IPS-15b (cell line): ENCODE data around the gene WNT4.

ENCODE experiments used
- H3K27me3 ChIP-seq: one replicate; pipeline ENCODE4 v1.6.1; 2013; ENCODE audit warnings: low read length; ENCODE audit not compliant: control insufficient read depth, insufficient read depth
- H3K36me3 ChIP-seq: one replicate; pipeline ENCODE4 v1.6.1; 2013; ENCODE audit warnings: low read length; ENCODE audit not compliant: control insufficient read depth, insufficient read depth
- H3K4me1 ChIP-seq: one replicate; pipeline ENCODE4 v1.6.1; 2013; ENCODE audit warnings: mild to moderate bottlenecking, low read length; ENCODE audit not compliant: control insufficient read depth, insufficient read depth
- H3K4me3 ChIP-seq: one replicate; pipeline ENCODE4 v1.5.1; 2013; ENCODE audit warnings: low read depth, low read length
- H3K9ac ChIP-seq: one replicate; pipeline ENCODE4 v1.6.1; 2013; ENCODE audit warnings: low read depth, mild to moderate bottlenecking, low read length
- H3K9me3 ChIP-seq: one replicate; pipeline ENCODE4 v1.6.1; 2013; ENCODE audit warnings: mild to moderate bottlenecking, low read length; ENCODE audit not compliant: control insufficient read depth, insufficient read depth

WNT4 gene

DNA sequence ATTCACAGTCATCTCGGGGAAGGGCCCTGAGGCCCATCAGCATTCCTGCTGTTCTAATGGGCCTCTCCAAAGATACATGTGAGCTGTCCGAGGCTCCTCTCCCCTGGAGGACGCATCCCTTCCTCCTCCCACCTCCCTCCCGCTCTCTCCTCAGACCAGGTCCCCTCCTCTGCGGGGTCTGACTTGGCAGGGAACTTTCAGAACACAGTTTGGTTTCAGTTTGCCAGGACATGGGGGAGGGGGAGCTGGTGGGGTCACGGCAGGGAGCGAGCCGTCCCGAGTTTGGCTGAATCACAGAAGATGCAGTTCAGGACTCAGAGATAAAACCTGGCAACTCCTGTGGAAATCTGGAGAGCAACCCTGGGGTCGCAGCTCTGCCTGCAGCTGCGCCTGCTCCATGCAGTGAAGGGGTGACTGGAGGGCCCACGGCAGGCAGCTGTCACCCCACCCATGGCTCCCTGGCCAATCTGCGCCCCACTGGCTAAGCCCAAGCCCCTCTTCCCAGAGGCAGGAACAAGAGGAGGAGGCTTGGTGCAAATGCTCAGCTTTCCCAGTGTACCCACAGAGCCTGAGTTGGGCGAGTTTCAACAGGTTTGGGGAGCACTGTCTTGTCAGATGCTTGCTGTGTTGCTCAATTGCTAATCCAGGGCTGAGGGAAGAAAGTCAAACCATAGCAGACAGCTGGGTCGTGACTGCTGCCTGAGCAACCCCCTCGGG lies 5.7 kb downstream of the WNT4 start:
- Histone ChIP-seq H3K27me3 (peaks cover 19% of the 10 kb centered on the region), H3K9me3 (no peaks in the 10 kb centered on the region), H3K9ac (no peak overlapping the region), H3K4me1 (peaks cover 18% of the 10 kb centered on the region), H3K4me3 (no peak overlapping the region), H3K36me3 (no peaks in the 10 kb centered on the region)

DNA sequence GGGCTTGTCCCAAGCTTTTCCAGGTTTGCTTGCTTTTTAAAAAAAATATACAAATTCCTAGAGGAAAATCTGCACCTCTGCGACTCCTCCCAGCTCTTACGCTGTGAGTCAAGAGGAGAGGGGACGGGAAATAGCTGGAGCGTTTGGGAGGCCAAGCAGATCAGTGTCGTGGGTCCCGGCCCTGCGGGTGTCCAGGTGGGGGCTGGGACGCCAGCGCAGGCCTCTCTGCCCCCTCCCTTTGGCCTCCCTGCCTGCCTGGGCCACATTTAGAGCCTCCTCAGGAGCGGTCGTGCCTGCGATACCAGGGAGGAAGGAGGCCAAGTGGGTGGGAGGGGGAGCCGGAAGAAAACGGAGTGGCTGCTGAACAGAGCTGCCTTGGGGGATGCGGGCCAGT lies 9.0 kb downstream of the WNT4 start:
- Histone ChIP-seq H3K9ac (no peak overlapping the region), H3K36me3 (peaks cover 3% of the 10 kb centered on the region), H3K4me3 (no peak overlapping the region), H3K9me3 (no peaks in the 10 kb centered on the region), H3K27me3 (no peaks in the 10 kb centered on the region), H3K4me1 (peaks cover 16% of the 10 kb centered on the region)

DNA sequence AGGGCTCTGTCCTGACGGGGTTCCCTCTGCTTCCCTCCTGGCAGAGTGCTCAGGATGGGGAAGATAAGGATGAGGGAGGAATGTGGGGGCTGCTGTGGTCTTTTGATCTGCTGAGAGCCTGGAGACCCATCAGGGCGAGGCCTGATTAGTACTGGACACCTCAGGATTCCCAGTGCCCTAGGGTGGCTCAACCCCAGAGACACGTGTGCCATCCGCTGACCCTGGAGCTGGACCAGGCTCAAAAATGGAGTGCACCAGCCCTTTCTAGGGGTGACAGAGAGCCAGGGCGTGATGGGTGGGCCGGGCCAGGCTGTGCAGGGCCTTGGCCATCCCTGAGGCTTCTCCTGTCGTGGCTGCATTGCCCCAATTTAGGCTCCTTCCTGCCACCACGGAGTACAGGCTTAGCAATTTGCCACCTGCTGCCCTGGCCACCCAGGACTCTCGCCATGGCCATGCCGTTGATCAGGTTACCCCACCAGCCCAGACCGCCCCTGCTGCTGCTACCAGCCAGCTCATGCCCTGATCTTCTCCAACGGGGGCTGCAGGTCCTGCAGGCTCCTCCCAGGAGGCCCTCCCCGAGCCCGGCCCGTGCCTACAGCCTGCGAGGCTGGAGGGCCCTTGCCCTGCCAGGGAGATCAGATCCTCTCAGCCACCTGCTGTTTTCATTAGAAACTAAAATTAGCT lies 9.5 kb downstream of the WNT4 start:
- peaks cover 16% of the 10 kb centered on the region for H3K4me1 ChIP-seq
- no peak overlapping the region for H3K9ac ChIP-seq
- H3K4me3 ChIP-seq = no peak overlapping the region
- peaks cover 3% of the 10 kb centered on the region for H3K36me3 ChIP-seq
- no peaks in the 10 kb centered on the region for H3K9me3 ChIP-seq
- H3K27me3 ChIP-seq = no peaks in the 10 kb centered on the region

DNA sequence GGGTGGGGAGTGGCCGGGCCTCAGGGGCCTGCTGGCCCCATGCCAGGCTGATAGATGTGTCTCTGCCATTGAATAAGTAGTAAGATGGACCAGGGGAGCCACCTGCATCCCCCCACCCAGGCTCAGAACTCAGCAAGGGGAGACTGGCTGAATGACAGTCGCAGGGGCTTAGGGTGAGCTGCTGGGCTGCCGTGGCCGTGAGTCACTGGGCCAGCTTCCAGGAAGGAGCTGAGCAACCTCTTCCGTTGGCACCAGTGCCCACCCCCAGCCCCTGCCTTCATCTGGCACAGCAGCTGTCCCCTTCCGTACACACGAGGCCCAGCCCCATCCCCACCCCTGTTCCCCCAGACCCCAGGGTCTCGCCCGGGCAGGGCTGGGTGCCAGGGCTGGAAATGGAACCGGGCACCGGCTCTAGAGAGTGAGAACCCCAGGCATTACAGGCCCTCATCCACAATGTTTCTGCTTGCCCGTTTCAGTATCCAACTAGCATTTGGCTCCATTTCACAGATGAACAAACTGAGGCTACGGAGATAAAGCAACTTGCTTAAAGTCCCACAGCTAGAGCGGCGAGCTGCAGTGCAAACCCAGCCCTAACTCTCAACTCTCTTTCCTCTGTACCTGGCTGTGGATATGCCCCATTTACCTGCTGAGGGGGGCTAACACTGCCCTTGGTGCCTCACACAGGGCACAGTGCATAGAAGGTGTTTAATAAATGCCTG lies 10.2 kb downstream of the WNT4 start:
- Histone ChIP-seq H3K4me3 (no peak overlapping the region), H3K9ac (no peak overlapping the region), H3K4me1 (peaks cover 16% of the 10 kb centered on the region), H3K36me3 (peaks cover 3% of the 10 kb centered on the region), H3K27me3 (no peaks in the 10 kb centered on the region), H3K9me3 (no peaks in the 10 kb centered on the region)

DNA sequence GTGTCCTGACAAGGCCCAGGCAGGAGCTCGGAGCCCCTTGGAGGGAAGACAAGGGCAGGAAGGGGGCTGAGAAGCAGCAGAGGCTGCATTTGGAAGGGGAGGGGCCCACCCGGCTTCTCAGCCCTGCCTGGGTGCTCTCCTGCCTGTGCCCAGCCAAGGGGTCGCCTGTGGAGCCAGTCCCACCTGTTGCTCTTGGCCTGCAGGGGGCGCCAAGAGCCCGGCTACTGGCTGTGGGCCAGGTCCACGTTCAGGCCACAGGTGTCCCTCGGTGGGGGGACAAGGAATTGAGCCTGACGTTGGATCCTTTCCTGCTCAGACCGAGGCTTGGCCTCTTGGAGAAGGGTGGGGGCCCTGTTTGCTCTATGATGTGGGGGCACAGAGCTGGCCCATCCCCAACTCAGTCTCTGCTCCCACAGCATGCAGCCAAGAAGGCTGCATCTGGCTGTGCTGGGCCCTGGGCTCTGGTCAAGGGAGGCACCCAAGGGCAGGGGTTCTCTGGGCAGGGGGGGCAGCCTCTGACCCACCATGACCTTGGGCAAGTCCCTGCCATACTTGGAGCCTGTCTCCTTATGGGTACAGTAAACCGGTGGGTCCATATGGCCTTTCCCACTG lies 10.9 kb downstream of the WNT4 start:
- H3K27me3 ChIP-seq = no peaks in the 10 kb centered on the region
- peaks cover 11% of the 10 kb centered on the region for H3K4me1 ChIP-seq
- H3K4me3 ChIP-seq = no peak overlapping the region
- peaks cover 3% of the 10 kb centered on the region for H3K36me3 ChIP-seq
- no peaks in the 10 kb centered on the region for H3K9me3 ChIP-seq
- no peak overlapping the region for H3K9ac ChIP-seq

DNA sequence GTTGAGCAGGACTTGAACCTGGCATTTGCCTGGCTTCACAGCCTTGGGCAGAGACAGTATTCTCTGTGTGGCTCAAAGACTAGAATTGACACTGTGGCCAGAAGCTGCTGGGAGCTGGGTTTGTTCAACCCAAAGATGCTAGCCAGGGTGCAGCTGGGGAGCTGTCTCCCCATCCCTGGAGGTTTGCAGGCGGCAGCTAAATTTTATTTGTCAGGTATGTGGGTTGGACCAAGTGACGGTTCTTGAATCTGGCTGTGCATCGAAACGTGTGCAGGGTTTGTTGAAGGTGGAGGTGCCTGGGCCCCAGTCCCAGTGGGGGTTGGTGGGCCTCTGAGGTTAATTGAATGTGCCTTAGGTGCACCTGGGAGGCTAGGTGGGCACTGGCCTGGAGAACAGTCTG lies 11.8 kb downstream of the WNT4 start:
- no peak overlapping the region for H3K4me3 ChIP-seq

DNA sequence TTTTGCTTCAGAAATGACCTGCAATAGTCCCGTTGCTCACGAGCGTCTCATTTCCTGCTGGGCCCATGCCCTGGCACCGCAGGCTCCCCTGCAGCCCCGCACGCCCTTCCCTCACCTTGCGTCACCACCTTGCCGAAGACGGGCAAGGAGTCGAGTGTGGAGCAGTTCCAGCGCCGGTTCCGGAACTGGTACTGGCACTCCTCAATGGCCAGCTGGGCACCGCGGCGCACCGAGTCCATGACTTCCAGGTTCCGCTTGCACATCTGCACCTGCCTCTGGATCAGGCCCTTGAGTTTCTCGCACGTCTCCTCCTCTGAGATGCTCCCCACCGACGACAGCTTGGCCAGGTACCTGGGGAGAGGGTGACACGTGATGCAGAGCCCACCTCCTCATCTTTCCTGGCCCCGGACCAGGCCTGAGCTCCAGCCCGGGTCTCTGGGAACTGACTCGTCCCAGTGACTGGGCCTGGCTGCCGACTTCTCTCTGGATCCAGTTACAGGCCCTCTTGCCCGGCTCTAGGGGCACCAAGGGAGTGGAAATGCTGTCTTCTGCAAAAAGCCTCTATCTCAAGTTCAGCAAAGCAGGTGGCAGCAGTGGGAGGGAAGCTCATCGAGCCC lies 13.3 kb downstream of the WNT4 start:
- Histone ChIP-seq H3K36me3 (peaks cover 3% of the 10 kb centered on the region), H3K4me3 (no peak overlapping the region), H3K9me3 (no peaks in the 10 kb centered on the region), H3K9ac (no peak overlapping the region), H3K27me3 (no peaks in the 10 kb centered on the region), H3K4me1 (peaks cover 6% of the 10 kb centered on the region)

More for the DNA sequence above, 11.8 kb downstream of the WNT4 start:
- peaks cover 3% of the 10 kb centered on the region for H3K36me3 ChIP-seq
- no peaks in the 10 kb centered on the region for H3K27me3 ChIP-seq
- no peaks in the 10 kb centered on the region for H3K9me3 ChIP-seq
- peaks cover 6% of the 10 kb centered on the region for H3K4me1 ChIP-seq
- no peak overlapping the region for H3K9ac ChIP-seq

DNA sequence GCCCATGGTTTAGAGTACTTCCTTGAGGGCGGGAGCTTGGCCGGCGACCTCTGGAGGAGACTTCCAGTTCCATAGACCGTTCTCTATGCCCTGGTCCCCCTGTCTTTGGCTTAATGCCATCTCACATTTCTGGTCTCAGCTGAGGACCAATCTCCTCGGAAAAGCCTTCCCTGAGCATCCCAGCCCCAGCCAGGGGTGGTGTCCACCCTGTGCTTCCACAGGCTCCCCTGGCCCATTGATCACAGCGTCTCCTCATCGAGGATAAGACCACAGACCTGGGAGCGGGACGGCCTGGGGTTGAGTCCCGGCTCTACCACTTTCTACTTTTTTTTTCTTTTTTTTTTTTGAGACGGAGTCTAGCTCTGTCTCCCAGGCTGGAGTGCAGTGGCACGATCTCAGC lies 14.5 kb downstream of the WNT4 start:
- Histone ChIP-seq H3K9ac (no peak overlapping the region), H3K9me3 (no peaks in the 10 kb centered on the region)

DNA sequence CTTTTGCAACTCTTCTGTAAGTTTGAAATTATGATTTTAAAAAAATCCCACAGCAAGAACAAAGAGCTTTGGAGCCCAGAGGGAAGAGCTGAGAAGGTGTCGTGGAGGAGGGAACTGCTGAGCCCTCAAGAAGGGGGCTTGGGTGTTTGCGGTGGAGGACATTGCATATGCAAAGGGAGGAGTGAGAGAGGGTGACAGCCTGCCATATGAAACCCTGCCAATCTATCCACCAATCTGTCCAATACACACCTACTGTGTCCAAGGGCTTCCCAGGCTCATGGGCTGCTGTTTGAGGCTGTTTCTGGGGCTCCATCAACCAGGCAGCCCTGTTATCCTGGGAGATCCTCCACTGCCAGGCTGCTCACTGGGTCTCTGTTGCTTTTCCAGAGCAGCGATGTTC lies 15.2 kb downstream of the WNT4 start:
- Histone ChIP-seq H3K9me3 (no peaks in the 10 kb centered on the region), H3K27me3 (no peaks in the 10 kb centered on the region), H3K4me3 (no peak overlapping the region), H3K9ac (no peak overlapping the region), H3K4me1 (peaks cover 2% of the 10 kb centered on the region), H3K36me3 (peaks cover 3% of the 10 kb centered on the region)

More for the DNA sequence above, 14.5 kb downstream of the WNT4 start:
- H3K36me3 ChIP-seq = peaks cover 3% of the 10 kb centered on the region
- no peak overlapping the region for H3K4me3 ChIP-seq
- no peaks in the 10 kb centered on the region for H3K27me3 ChIP-seq
- H3K4me1 ChIP-seq = peaks cover 2% of the 10 kb centered on the region

DNA sequence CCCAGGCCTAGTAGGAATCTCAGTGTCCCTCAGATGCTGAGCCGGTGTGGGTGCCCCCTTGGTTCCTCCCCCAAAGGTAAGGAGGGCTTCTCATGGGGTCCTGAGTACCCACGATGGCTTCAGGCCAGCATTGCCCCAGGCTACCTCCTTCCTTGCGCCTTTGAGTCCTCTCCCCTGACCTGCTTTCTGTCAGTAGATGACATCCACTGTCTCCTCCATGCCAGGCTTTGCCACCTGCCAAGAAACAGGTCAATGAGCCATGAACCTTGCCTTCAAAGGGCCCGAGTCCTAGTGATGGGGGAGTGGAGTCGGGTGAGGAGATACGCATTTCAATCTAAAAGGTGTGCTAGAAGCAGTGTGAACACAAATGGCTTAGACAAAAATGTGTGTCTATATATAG lies 15.6 kb downstream of the WNT4 start:
- Histone ChIP-seq H3K9ac (no peak overlapping the region), H3K36me3 (peaks cover 5% of the 10 kb centered on the region), H3K9me3 (no peaks in the 10 kb centered on the region), H3K4me1 (peaks cover 5% of the 10 kb centered on the region), H3K4me3 (no peak overlapping the region), H3K27me3 (no peaks in the 10 kb centered on the region)

DNA sequence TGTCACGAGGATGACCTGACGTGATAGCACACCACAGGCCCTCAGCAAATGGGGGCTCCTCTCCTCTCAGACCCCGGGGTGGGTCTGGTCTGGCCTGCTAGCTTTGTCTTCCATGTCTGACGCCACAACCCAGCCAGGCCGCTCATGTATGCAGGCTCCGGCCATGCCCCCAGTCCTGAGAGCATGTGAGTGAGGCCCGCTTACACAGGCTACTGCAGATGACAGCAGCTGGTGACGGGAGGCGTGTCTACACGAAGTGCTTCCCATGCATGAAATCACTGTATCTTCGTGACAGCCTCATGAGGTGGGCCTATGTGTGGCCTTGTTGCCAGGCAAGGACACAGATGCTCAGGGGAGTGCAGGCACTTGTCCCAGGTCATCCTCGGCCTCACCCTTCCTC lies 16.4 kb downstream of the WNT4 start:
- no peaks in the 10 kb centered on the region for H3K27me3 ChIP-seq
- no peak overlapping the region for H3K4me3 ChIP-seq
- peaks cover 5% of the 10 kb centered on the region for H3K36me3 ChIP-seq
- no peaks in the 10 kb centered on the region for H3K9me3 ChIP-seq
- H3K9ac ChIP-seq = no peak overlapping the region
- H3K4me1 ChIP-seq = peaks cover 11% of the 10 kb centered on the region
